HG02885 (cell line): Measurements from ENCODE around the gene PRR16.

ENCODE experiments used
- ATAC-seq: cut with Tn5 transposase; IDR thresholded peaks from one replicate; pipeline ENCODE4 v1.9.1; 2021; ENCODE audit warnings: mild to moderate bottlenecking; ENCODE audit not compliant: unreplicated experiment, poor library complexity

The PRR16 gene

GRCh38 chr5:120512068-120512467 lies 48.0 kb downstream of the PRR16 start:
- no peak for ATAC-seq

GRCh38 chr5:120512791-120513650 lies 48.9 kb downstream of the PRR16 start:
- no peak for ATAC-seq

GRCh38 chr5:120516805-120517204 lies 52.7 kb downstream of the PRR16 start:
- no peak for ATAC-seq

GRCh38 chr5:120517607-120518252 lies 53.6 kb downstream of the PRR16 start:
- no peak for ATAC-seq

GRCh38 chr5:120518581-120518980 lies 54.5 kb downstream of the PRR16 start:
- no peak for ATAC-seq

- no peak for ATAC-seq
These were observed 63.2 kb downstream of the PRR16 start for GRCh38 chr5:120527251-120527650.

- ATAC-seq: no peak
These were observed 64.5 kb downstream of the PRR16 start for GRCh38 chr5:120528609-120529008.

GRCh38 chr5:120529386-120529785 lies 65.3 kb downstream of the PRR16 start:
- no peak for ATAC-seq

- no peak for ATAC-seq
These were observed 67.1 kb downstream of the PRR16 start for GRCh38 chr5:120531215-120531614.

GRCh38 chr5:120532835-120533234 lies 68.7 kb downstream of the PRR16 start:
- ATAC-seq: no peak

GRCh38 chr5:120533581-120533980 lies 69.5 kb downstream of the PRR16 start:
- no peak for ATAC-seq

- no peak for ATAC-seq
These were observed 71.8 kb downstream of the PRR16 start for GRCh38 chr5:120535900-120536299.

- ATAC-seq: no peak
These were observed 74.0 kb downstream of the PRR16 start for GRCh38 chr5:120538149-120538548.

GRCh38 chr5:120538644-120539043 lies 74.5 kb downstream of the PRR16 start:
- no peak for ATAC-seq

- ATAC-seq: no peak
These were observed 75.4 kb downstream of the PRR16 start for GRCh38 chr5:120539471-120539870.

- no peak for ATAC-seq
These were observed 76.0 kb downstream of the PRR16 start for GRCh38 chr5:120540097-120540496.

GRCh38 chr5:120544043-120544442 lies 79.9 kb downstream of the PRR16 start:
- ATAC-seq: no peak

GRCh38 chr5:120545007-120545406 lies 80.9 kb downstream of the PRR16 start:
- ATAC-seq: no peak

- ATAC-seq: no peak
These were observed 81.9 kb downstream of the PRR16 start for GRCh38 chr5:120545951-120546350.

GRCh38 chr5:120546922-120547321 lies 82.8 kb downstream of the PRR16 start:
- no peak for ATAC-seq

GRCh38 chr5:120550358-120550757 lies 86.3 kb downstream of the PRR16 start:
- ATAC-seq: no peak

GRCh38 chr5:120552638-120553037 lies 88.5 kb downstream of the PRR16 start:
- ATAC-seq: no peak
